ENCODE data around the gene TRIM17. TPM values are rescaled to one million over a fixed set of nuclear protein-coding genes. Genes with fewer than 3 reads are reported as not detected.

Gene TRIM17
- polyA plus RNA-seq, 1 of the 3 experiments (the other 2 are of a cell fraction), result 1.6 TPM

GRCh38 chr1:228428412-228428811, 11.8 kb upstream of the TRIM17 start:
- TF ChIP-seq GABPA (IDR thresholded peaks at IDR 0.05; ENCODE audit: low read depth) (no peak), SMC3 (IDR thresholded peaks at IDR 0.05; ENCODE audit: low read depth, low read length) (no peak), MEF2A (IDR thresholded peaks at IDR 0.05; ENCODE audit: borderline replicate concordance, low read depth) (no peak), GATA2 (CRISPR knock-in tag; IDR thresholded peaks at IDR 0.05) (no peak), CTCF (IDR thresholded peaks at IDR 0.05) (no peak), NFIC (IDR thresholded peaks at IDR 0.05; ENCODE audit: borderline replicate concordance) (no peak), FOSL2 (IDR thresholded peaks at IDR 0.05; ENCODE audit: borderline replicate concordance, low read depth) (no peak), CHD2 (IDR thresholded peaks at IDR 0.05; ENCODE audit: low read length, partially characterized antibody) (no peak), NRF1 (IDR thresholded peaks at IDR 0.05; ENCODE audit: low read depth, low read length) (no peak), MAX (IDR thresholded peaks at IDR 0.05; ENCODE audit: low read depth) (no peak)
- TF ChIP-seq, protein P1, sequence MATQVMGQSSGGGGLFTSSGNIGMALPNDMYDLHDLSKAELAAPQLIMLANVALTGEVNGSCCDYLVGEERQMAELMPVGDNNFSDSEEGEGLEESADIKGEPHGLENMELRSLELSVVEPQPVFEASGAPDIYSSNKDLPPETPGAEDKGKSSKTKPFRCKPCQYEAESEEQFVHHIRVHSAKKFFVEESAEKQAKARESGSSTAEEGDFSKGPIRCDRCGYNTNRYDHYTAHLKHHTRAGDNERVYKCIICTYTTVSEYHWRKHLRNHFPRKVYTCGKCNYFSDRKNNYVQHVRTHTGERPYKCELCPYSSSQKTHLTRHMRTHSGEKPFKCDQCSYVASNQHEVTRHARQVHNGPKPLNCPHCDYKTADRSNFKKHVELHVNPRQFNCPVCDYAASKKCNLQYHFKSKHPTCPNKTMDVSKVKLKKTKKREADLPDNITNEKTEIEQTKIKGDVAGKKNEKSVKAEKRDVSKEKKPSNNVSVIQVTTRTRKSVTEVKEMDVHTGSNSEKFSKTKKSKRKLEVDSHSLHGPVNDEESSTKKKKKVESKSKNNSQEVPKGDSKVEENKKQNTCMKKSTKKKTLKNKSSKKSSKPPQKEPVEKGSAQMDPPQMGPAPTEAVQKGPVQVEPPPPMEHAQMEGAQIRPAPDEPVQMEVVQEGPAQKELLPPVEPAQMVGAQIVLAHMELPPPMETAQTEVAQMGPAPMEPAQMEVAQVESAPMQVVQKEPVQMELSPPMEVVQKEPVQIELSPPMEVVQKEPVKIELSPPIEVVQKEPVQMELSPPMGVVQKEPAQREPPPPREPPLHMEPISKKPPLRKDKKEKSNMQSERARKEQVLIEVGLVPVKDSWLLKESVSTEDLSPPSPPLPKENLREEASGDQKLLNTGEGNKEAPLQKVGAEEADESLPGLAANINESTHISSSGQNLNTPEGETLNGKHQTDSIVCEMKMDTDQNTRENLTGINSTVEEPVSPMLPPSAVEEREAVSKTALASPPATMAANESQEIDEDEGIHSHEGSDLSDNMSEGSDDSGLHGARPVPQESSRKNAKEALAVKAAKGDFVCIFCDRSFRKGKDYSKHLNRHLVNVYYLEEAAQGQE (IDR thresholded peaks at IDR 0.05; ENCODE audit: low read depth, low read length), result no peak
- TF ChIP-seq, protein P2, sequence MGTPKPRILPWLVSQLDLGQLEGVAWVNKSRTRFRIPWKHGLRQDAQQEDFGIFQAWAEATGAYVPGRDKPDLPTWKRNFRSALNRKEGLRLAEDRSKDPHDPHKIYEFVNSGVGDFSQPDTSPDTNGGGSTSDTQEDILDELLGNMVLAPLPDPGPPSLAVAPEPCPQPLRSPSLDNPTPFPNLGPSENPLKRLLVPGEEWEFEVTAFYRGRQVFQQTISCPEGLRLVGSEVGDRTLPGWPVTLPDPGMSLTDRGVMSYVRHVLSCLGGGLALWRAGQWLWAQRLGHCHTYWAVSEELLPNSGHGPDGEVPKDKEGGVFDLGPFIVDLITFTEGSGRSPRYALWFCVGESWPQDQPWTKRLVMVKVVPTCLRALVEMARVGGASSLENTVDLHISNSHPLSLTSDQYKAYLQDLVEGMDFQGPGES (IDR thresholded peaks at IDR 0.05; ENCODE audit: low read depth, low read length), result no peak
- TF ChIP-seq, protein P3, sequence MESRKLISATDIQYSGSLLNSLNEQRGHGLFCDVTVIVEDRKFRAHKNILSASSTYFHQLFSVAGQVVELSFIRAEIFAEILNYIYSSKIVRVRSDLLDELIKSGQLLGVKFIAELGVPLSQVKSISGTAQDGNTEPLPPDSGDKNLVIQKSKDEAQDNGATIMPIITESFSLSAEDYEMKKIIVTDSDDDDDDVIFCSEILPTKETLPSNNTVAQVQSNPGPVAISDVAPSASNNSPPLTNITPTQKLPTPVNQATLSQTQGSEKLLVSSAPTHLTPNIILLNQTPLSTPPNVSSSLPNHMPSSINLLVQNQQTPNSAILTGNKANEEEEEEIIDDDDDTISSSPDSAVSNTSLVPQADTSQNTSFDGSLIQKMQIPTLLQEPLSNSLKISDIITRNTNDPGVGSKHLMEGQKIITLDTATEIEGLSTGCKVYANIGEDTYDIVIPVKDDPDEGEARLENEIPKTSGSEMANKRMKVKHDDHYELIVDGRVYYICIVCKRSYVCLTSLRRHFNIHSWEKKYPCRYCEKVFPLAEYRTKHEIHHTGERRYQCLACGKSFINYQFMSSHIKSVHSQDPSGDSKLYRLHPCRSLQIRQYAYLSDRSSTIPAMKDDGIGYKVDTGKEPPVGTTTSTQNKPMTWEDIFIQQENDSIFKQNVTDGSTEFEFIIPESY (IDR thresholded peaks at IDR 0.05; ENCODE audit: borderline replicate concordance, low read depth), result no peak

More at GRCh38 chr1:228428412-228428811, 11.8 kb upstream of the TRIM17 start:
- Histone ChIP-seq H3K4me3 (ENCODE audit: low read depth in 2 of 2, low read length in 1 of 2) (no peak overlapping the region), H3K4me2 (no peak overlapping the region), H3K9ac (no peak overlapping the region), H4K20me1 (ENCODE audit: insufficient read depth) (no peaks in the 10 kb centered on the region), H3F3A (replicated peaks; ENCODE audit: insufficient read depth) (no peaks in the 10 kb centered on the region), H3K27me3 (ENCODE audit: insufficient read depth) (no peaks in the 10 kb centered on the region), H3K4me1 (ENCODE audit: control insufficient read depth in 1 of 2, insufficient read depth in 2 of 2, low read depth in 1 of 2, low read length in 1 of 2) (peaks cover 0 to 4% of the 10 kb centered on the region in 2 experiments; a peak in 1 of 4 replicates), H3K36me3 (replicated peaks in 1 of 2; ENCODE audit: control insufficient read depth in 1 of 2, insufficient read depth in 2 of 2, low read length in 1 of 2) (no peaks in the 10 kb centered on the region), H3K9me2 (no peaks in the 10 kb centered on the region), H3K27ac (ENCODE audit: low read depth in 2 of 2, low read length in 1 of 2) (no peak overlapping the region), H2AFZ (ENCODE audit: low read depth) (no peak overlapping the region), H3K9me3 (no peaks in the 10 kb centered on the region), H3K79me2 (ENCODE audit: insufficient read depth) (no peaks in the 10 kb centered on the region)
- 68% methylated on average over 4 of the region's 4 CpGs for WGBS (ENCODE audit: low lambda C conversion rate)
- DNase-seq, result no peak
- POLR2A ChIA-PET, result no interaction called here
- CTCF ChIA-PET, result no interaction called here
